ENCODE measurements around the gene COL18A1.

The COL18A1 gene

DNA sequence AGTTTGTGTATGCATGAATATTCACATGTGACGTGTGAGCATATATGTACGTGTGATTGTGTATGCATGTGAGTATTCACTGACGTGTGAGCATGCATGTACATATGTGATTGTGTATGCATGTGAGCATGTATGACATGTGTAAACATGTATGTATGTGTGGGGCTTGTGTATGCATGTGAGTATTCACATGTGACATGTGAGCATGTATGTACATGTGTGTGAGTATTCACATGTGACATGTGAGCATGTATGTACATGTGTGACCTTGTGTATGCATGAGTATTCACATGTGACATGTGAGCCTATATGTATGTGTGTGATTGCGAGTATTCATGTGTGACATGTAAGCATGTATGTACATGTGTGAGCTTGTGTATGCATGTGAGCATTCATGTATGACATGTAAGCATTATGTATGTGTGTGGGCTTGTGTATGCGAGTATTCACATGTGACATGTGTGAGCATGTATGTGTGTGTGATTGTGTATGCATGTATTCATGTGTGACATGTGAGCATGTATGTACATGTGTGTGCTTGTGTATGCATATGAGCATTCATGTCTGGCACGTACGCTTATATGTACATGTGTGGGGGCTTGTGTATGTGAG is 47.8 kb downstream of the COL18A1 start (continued):
- no peak for TF ChIP-seq CSDC2 (CRISPR knock-in tag; IDR thresholded peaks at IDR 0.05)
- no peak for TF ChIP-seq ZNF8 (CRISPR knock-in tag; IDR thresholded peaks at IDR 0.05)
- TF ChIP-seq ESRRG (CRISPR knock-in tag; IDR thresholded peaks at IDR 0.05), result no peak

- TF ChIP-seq SNAI2 (CRISPR knock-in tag; IDR thresholded peaks at IDR 0.05), result no peak
- no peak for TF ChIP-seq OSR1 (CRISPR knock-in tag; IDR thresholded peaks at IDR 0.05)
- TF ChIP-seq POU6F1 (CRISPR knock-in tag; IDR thresholded peaks at IDR 0.05; ENCODE audit: borderline replicate concordance, low read depth), result no peak
- TF ChIP-seq ESRRG (CRISPR knock-in tag; IDR thresholded peaks at IDR 0.05), result no peak
- no peak for TF ChIP-seq ARNTL (CRISPR knock-in tag; IDR thresholded peaks at IDR 0.05; ENCODE audit: borderline replicate concordance, low read depth)
- TF ChIP-seq, protein P1, sequence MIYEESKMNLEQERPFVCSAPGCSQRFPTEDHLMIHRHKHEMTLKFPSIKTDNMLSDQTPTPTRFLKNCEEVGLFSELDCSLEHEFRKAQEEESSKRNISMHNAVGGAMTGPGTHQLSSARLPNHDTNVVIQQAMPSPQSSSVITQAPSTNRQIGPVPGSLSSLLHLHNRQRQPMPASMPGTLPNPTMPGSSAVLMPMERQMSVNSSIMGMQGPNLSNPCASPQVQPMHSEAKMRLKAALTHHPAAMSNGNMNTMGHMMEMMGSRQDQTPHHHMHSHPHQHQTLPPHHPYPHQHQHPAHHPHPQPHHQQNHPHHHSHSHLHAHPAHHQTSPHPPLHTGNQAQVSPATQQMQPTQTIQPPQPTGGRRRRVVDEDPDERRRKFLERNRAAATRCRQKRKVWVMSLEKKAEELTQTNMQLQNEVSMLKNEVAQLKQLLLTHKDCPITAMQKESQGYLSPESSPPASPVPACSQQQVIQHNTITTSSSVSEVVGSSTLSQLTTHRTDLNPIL (CRISPR knock-in tag; IDR thresholded peaks at IDR 0.05; ENCODE audit: low read depth), result no peak
- TF ChIP-seq ZFP30 (CRISPR knock-in tag; IDR thresholded peaks at IDR 0.05), result no peak
- no peak for TF ChIP-seq ISL1 (CRISPR knock-in tag; IDR thresholded peaks at IDR 0.05)
- no peak for ATAC-seq
Measured at GRCh38 chr21:45453308-45453950, 48.5 kb downstream of the COL18A1 start.

GRCh38 chr21:45454060-45454925 is 49.3 kb downstream of the COL18A1 start:
- no peak for ATAC-seq

More at GRCh38 chr21:45454060-45454925, 49.3 kb downstream of the COL18A1 start:
- TF ChIP-seq RARB (CRISPR knock-in tag; IDR thresholded peaks at IDR 0.05) (no peak), BACH2 (CRISPR knock-in tag; IDR thresholded peaks at IDR 0.05; ENCODE audit: borderline replicate concordance) (no peak), TOX (CRISPR knock-in tag; IDR thresholded peaks at IDR 0.05; ENCODE audit: borderline replicate concordance) (no peak), ZNF70 (CRISPR knock-in tag; IDR thresholded peaks at IDR 0.05) (no peak), ZFP30 (CRISPR knock-in tag; IDR thresholded peaks at IDR 0.05) (no peak), ZNF8 (CRISPR knock-in tag; IDR thresholded peaks at IDR 0.05) (no peak), TCF4 (CRISPR knock-in tag; IDR thresholded peaks at IDR 0.05; ENCODE audit: borderline replicate concordance) (no peak), CSRNP3 (CRISPR knock-in tag; IDR thresholded peaks at IDR 0.05) (no peak), ZC3H10 (CRISPR knock-in tag; IDR thresholded peaks at IDR 0.05) (no peak), ARNTL (CRISPR knock-in tag; IDR thresholded peaks at IDR 0.05; ENCODE audit: borderline replicate concordance, low read depth) (no peak), PATZ1 (CRISPR knock-in tag; IDR thresholded peaks at IDR 0.05; ENCODE audit: borderline replicate concordance) (no peak), OSR1 (CRISPR knock-in tag; IDR thresholded peaks at IDR 0.05) (no peak), ZNF565 (CRISPR knock-in tag; conservative IDR thresholded peaks at IDR 0.05; ENCODE audit: low read depth) (no peak), CSDC2 (CRISPR knock-in tag; IDR thresholded peaks at IDR 0.05) (no peak)
